ENCODE measurements around the gene MAP4K4. TPM values are rescaled to one million over a fixed set of nuclear protein-coding genes. Genes with fewer than 3 reads are reported as not detected.

MAP4K4 gene
- total RNA-seq, 4 donors from 2014 or later = 25.7 to 42.3 (median 29.8) TPM

GRCh38 chr2:101854877-101855276 lies 157.4 kb downstream of the MAP4K4 start:
- WGBS, 2 donors = 66 to 67% methylated on average over 4 of the region's 4 CpGs
- intact Hi-C loops (cut with DNase I; ENCODE audit: low total_unique reads) = no loop called here
- no peak for DNase-seq (ENCODE audit: low spot score in 2 of 2)
- H3K4me3 ChIP-seq (ENCODE audit: low read depth, poor library complexity, severe bottlenecking) = no peak overlapping the region
- TF ChIP-seq POLR2A (IDR thresholded peaks at IDR 0.05) (no peak), CTCF (IDR thresholded peaks at IDR 0.05) (no peak)

- no peak for TF ChIP-seq POLR2A (IDR thresholded peaks at IDR 0.05)
- no peak for TF ChIP-seq CTCF (IDR thresholded peaks at IDR 0.05)
- no peak for DNase-seq (ENCODE audit: low spot score in 2 of 2)
- intact Hi-C loops (cut with DNase I; ENCODE audit: low total_unique reads) = no loop called here
- WGBS, 2 donors = 95 to 96% methylated on average over 9 of the region's 9 CpGs
- no peak overlapping the region for H3K4me3 ChIP-seq (ENCODE audit: low read depth, poor library complexity, severe bottlenecking)
Observed at GRCh38 chr2:101855776-101856175, 158.3 kb downstream of the MAP4K4 start.

GRCh38 chr2:101858246-101858645 lies 160.7 kb downstream of the MAP4K4 start:
- intact Hi-C loops (cut with DNase I; ENCODE audit: low total_unique reads) = no loop called here
- TF ChIP-seq CTCF (IDR thresholded peaks at IDR 0.05) (no peak), POLR2A (IDR thresholded peaks at IDR 0.05) (no peak)
- no peak overlapping the region for H3K4me3 ChIP-seq (ENCODE audit: low read depth, poor library complexity, severe bottlenecking)
- DNase-seq (ENCODE audit: low spot score in 2 of 2) = no peak

GRCh38 chr2:101858910-101859309 lies 161.4 kb downstream of the MAP4K4 start:
- DNase-seq (ENCODE audit: low spot score in 2 of 2) = no peak
- no peak for TF ChIP-seq CTCF (IDR thresholded peaks at IDR 0.05)
- TF ChIP-seq POLR2A (IDR thresholded peaks at IDR 0.05) = no peak
- 85 to 90% methylated on average over 4 of the region's 4 CpGs for whole genome bisulfite sequencing, 2 donors
- intact Hi-C loops (cut with DNase I; ENCODE audit: low total_unique reads) = no loop called here
- H3K4me3 ChIP-seq (ENCODE audit: low read depth, poor library complexity, severe bottlenecking) = no peak overlapping the region

- H3K4me3 ChIP-seq (ENCODE audit: low read depth, poor library complexity, severe bottlenecking) = no peak overlapping the region
- TF ChIP-seq CTCF (IDR thresholded peaks at IDR 0.05) (no peak), POLR2A (IDR thresholded peaks at IDR 0.05) (no peak)
- DNase-seq (ENCODE audit: low spot score in 2 of 2) = no peak
- WGBS, 2 donors = 96 to 98% methylated on average over 16 of the region's 16 CpGs
- intact Hi-C loops (cut with DNase I; ENCODE audit: low total_unique reads) = no loop called here
Observed at GRCh38 chr2:101859604-101860003, 162.1 kb downstream of the MAP4K4 start.

- H3K4me3 ChIP-seq (ENCODE audit: low read depth, poor library complexity, severe bottlenecking) = no peak overlapping the region
- WGBS, 2 donors = 74 to 87% methylated on average over 5 of the region's 5 CpGs
- DNase-seq (ENCODE audit: low spot score in 2 of 2) = no peak
- intact Hi-C loops (cut with DNase I; ENCODE audit: low total_unique reads) = no loop called here
- TF ChIP-seq CTCF (IDR thresholded peaks at IDR 0.05) = no peak
- TF ChIP-seq POLR2A (IDR thresholded peaks at IDR 0.05) = no peak
Observed at GRCh38 chr2:101860157-101860556, 162.7 kb downstream of the MAP4K4 start.

All from lower leg skin (tissue), 4 donors.